GM19468 (cell line): ENCODE results near the gene ARID1B.
A peak's percentile ranks its signal among the peaks of the same experiment; 100 is the strongest.
"Not testable (repeated sequence)": the region's sequence is repeated elsewhere in the genome, so short reads cannot be mapped to it uniquely, and the experiment has no call there.

Experiments
- ATAC-seq: cut with Tn5 transposase; IDR thresholded peaks from one replicate; pipeline ENCODE4 v1.9.1; 2021; ENCODE audit warnings: mild to moderate bottlenecking, moderate library complexity, moderate number of reproducible peaks; ENCODE audit not compliant: unreplicated experiment; ENCODE audit errors: extremely low read depth

Gene ARID1B

GRCh38 chr6:156919370-156919769, 142.2 kb downstream of the ARID1B start:
- no peak for ATAC-seq

GRCh38 chr6:156919814-156920369, 142.7 kb downstream of the ARID1B start:
- ATAC-seq = no peak

GRCh38 chr6:156924246-156924645, 147.1 kb downstream of the ARID1B start:
- ATAC-seq = no peak

- ATAC-seq = no peak
Observed at GRCh38 chr6:156925026-156925425, 147.8 kb downstream of the ARID1B start.

GRCh38 chr6:156925718-156926607, 148.8 kb downstream of the ARID1B start:
- peak; percentile 65 for ATAC-seq

- ATAC-seq = no peak
Observed at GRCh38 chr6:156928126-156928525, 150.9 kb downstream of the ARID1B start.

- ATAC-seq = no peak
Observed at GRCh38 chr6:156928972-156929371, 151.8 kb downstream of the ARID1B start.

- ATAC-seq = no peak
Observed at GRCh38 chr6:156931283-156931682, 154.1 kb downstream of the ARID1B start.

- no peak for ATAC-seq
Observed at GRCh38 chr6:156933201-156934068, 156.3 kb downstream of the ARID1B start.

GRCh38 chr6:156934069-156934460, 156.9 kb downstream of the ARID1B start:
- no peak for ATAC-seq

GRCh38 chr6:156935000-156935399, 157.8 kb downstream of the ARID1B start:
- no peak for ATAC-seq

- ATAC-seq = no peak
Observed at GRCh38 chr6:156938143-156938542, 161.0 kb downstream of the ARID1B start.

GRCh38 chr6:156940221-156940620, 163.0 kb downstream of the ARID1B start:
- no peak for ATAC-seq

- ATAC-seq = no peak
Observed at GRCh38 chr6:156942266-156942665, 165.1 kb downstream of the ARID1B start.

GRCh38 chr6:156943166-156943565, 166.0 kb downstream of the ARID1B start:
- ATAC-seq = no peak

- no peak for ATAC-seq
Observed at GRCh38 chr6:156943816-156944215, 166.6 kb downstream of the ARID1B start.

GRCh38 chr6:156944412-156944811, 167.2 kb downstream of the ARID1B start:
- ATAC-seq = no peak

GRCh38 chr6:156945789-156946172, 168.6 kb downstream of the ARID1B start:
- not testable (repeated sequence) for ATAC-seq

- ATAC-seq = no peak
Observed at GRCh38 chr6:156946370-156946936, 169.3 kb downstream of the ARID1B start.

GRCh38 chr6:156948277-156948676, 171.1 kb downstream of the ARID1B start:
- no peak for ATAC-seq
